Pancreas (tissue), 10 donors: Measurements from ENCODE around the gene DPH5. TPM values are rescaled to one million over a fixed set of nuclear protein-coding genes. Genes with fewer than 3 reads are reported as not detected.
"Not testable (repeated sequence)": the region's sequence is repeated elsewhere in the genome, so short reads cannot be mapped to it uniquely, and the experiment has no call there.

Experiments used
- ATAC-seq, 4 donors: fragments of 200-7000 bp; cut with Tn5 transposase; one replicate each; pipeline versions ENCODE4 v1.8.0 to v1.9.1; 2020; ENCODE audit warnings: mild to moderate bottlenecking in 4 of 4, moderate library complexity in 4 of 4
- DNase-seq, 6 donors: peaks; one replicate each; pipeline ENCODE4 v3.0.0-alpha.2; 2020
- FAIRE-seq: peaks from 2 replicates; lab custom pipeline; 2012; peaks lifted over from hg19 to GRCh38; lab: Jason Lieb, UNC
- H3K27ac ChIP-seq, 4 donors: fragments of 200-600 bp; sonication (generic); 1 replicate in 3 of 4; 2 replicates in 1 of 4; pipeline versions ENCODE4 v1.5.0 to v1.8.0; 2020
- H3K27me3 ChIP-seq, 4 donors: fragments of 200-600 bp; one replicate each; pipeline ENCODE4 v1.8.0; 2021
- H3K36me3 ChIP-seq, 3 donors: fragments of 200-600 bp; sonication (generic) in 1 of 3; one replicate each; pipeline versions ENCODE4 v1.5.0 to v1.8.0; 2020 to 2021
- H3K4me1 ChIP-seq, 3 donors: fragments of 200-600 bp; one replicate each; pipeline ENCODE4 v1.8.0; 2021
- H3K4me3 ChIP-seq, 4 donors: fragments of 200-600 bp; sonication (generic) in 2 of 4; one replicate each; pipeline versions ENCODE4 v1.5.0 to v1.8.0; 2020 to 2021
- H3K9me3 ChIP-seq, 4 donors: fragments of 200-600 bp; one replicate each; pipeline ENCODE4 v1.8.0; 2021
- CTCF ChIP-seq, 4 donors: fragments of 200-600 bp; sonication (generic) in 3 of 4; IDR thresholded peaks; one replicate each; pipeline versions ENCODE4 v1.5.0 to v1.8.0; 2021; ENCODE audit warnings: antibody characterized with exemption in 4 of 4
- WGBS, 2 donors: extraction: QIAGEN DNeasy Blood & Tissue Kit; methylation state at CpG; one replicate each; pipeline ENCODE4 v1.1.7; 2013; 5-methylcytosine and 5-hydroxymethylcytosine counted together
- intact Hi-C, 3 donors: fragments of 100-400 bp; cut with DNase I; formaldehyde crosslinking; loops; one replicate each; pipeline versions ENCODE4 v1.11.1 to v1.14.2; 2022
- polyA plus RNA-seq, 2 donors: library from polyadenylated mRNA; stranded (reverse); fragments of 200-250 nt; gene quantifications; one replicate each; pipeline ENCODE4 v1.2.3, GENCODE V29; 2013
- total RNA-seq, 6 donors: library from RNA; stranded (reverse); fragmentation: NEBNext Ultra II Directional in 4 of 6; extraction: Animal tissue kit (Norgen Biotek cat#: 25700) in 4 of 6; gene quantifications; one replicate each; pipeline versions ENCODE4 v1.2.1 to v1.2.4, GENCODE V29; 2021 to 2023
- donor health status: healthy with polysubstance abuse.
- donor health status: DM: no; HTN: no; CAD: no; lungs with moderate emphysema.
- donor health status: DM: no; HTN: no; CAD: no.
- donor health status: control.
- donor health status: control.
- donor health status: Bipolar disorder and iron deficiency.
- donor health status: DM: yes; HTN: yes; CAD: no.
- donor health status: DM: no; HTN: no; CAD: no.
- donor health status: DM: no; HTN: no; CAD: no.
- donor health status: DM: yes; HTN: yes; CAD: no.

Gene DPH5
- total and polyA plus RNA-seq, 8 donors: 17.5 to 29.5 (median 24.4) TPM

GRCh38 chr1:100955322-100955721 is 70.3 kb downstream of the DPH5 start:
- DNase-seq (no peak), ATAC-seq (peak in 1 of 4 donors; percentile 21), FAIRE-seq (peak; percentile 23)
- 62 to 76% methylated on average over 1 of the region's 1 CpG for WGBS, 2 donors
- TF ChIP-seq CTCF (IDR thresholded peaks at IDR 0.05): no peak
- Histone ChIP-seq H3K36me3 (peaks cover 0 to 3% (median 0%) of the 10 kb centered on the region in 3 donors), H3K27me3 (no peaks in the 10 kb centered on the region), H3K4me1 (peaks cover 0 to 6% (median 0%) of the 10 kb centered on the region in 3 donors), H3K4me3 (no peak overlapping the region), H3K9me3 (no peaks in the 10 kb centered on the region), H3K27ac (no peak overlapping the region)
- intact Hi-C loops: no loop called here

DNA sequence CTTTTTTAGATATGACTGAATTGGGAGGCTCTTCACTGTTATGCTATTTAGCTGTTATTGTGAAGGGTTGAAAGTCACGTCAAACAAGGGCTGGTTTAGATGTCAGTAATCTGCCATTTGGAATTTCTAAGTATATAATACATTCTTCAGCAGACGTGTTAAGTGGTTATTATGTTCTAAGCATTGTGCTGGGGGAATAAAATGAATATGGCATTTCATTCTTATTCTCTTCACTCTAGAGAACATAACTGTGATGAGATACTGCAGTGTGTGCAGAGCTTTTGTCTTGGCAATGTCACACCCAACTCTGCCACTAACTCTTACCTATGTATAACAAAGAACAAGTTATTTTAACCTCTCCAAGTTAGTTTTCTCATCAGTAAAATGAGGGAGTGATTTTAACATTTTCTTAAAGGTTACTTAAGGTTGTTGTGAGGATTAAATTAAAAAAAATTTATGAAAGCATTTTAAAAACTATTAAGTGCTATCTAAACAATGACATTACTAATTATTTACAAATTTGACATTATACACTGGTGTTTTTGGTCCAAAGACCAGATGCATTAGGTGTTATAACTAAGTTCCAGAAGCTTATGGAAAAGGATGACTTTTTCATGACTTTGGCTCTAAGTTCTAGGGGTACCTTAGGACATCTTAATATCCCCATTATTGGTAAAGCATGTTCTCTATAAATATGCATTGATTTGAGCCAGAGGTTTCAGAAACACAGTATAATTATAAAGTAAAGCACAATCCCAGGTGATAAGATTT is 71.4 kb downstream of the DPH5 start:
- intact Hi-C loops: no loop called here
- Histone ChIP-seq H3K27ac (no peak overlapping the region), H3K27me3 (no peaks in the 10 kb centered on the region), H3K9me3 (no peaks in the 10 kb centered on the region), H3K4me1 (peaks cover 0 to 6% (median 0%) of the 10 kb centered on the region in 3 donors), H3K36me3 (peaks cover 0 to 3% (median 0%) of the 10 kb centered on the region in 3 donors), H3K4me3 (no peak overlapping the region)
- no peak for TF ChIP-seq CTCF (IDR thresholded peaks at IDR 0.05)
- 84 to 95% methylated on average over 2 of the region's 2 CpGs for WGBS, 2 donors
- ATAC-seq (no peak), DNase-seq (no peak), FAIRE-seq (no peak)

DNA sequence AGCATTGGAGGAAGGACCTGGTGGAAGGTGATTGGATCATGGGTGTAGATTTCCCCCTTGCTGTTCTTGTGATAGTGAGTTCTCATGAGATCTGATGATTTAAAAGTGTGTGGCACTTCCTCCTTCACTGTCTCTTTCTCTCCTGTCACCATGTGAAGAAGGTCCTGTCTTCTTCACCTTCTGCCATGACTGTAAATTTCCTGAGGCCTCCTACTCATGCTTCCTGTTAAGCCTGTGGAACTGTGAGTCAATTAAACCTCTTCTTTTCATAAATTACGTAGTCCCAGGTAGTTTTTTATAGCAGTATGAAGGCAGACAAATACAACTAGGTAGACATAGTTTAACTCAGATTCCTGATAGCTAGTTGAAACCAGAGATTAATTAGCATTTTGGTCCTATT is 72.6 kb downstream of the DPH5 start:
- FAIRE-seq, intact Hi-C loops: not testable (repeated sequence)
- WGBS, 2 donors: 89 to 91% methylated on average over 1 of the region's 1 CpG

GRCh38 chr1:100952104-100952745 is 73.4 kb downstream of the DPH5 start:
- intact Hi-C loops: no loop called here
- DNase-seq (no peak), FAIRE-seq (no peak), ATAC-seq (no peak)
- Histone ChIP-seq H3K27me3 (no peaks in the 10 kb centered on the region), H3K4me3 (no peak overlapping the region), H3K27ac (no peak overlapping the region), H3K36me3 (peaks cover 0 to 3% (median 0%) of the 10 kb centered on the region in 3 donors), H3K9me3 (no peaks in the 10 kb centered on the region), H3K4me1 (peaks cover 0 to 6% (median 0%) of the 10 kb centered on the region in 3 donors)
- 93 to 95% methylated on average over 4 of the region's 4 CpGs for WGBS, 2 donors
- TF ChIP-seq CTCF (IDR thresholded peaks at IDR 0.05): no peak

More for the DNA sequence above, 72.6 kb downstream of the DPH5 start:
- not testable (repeated sequence) for H3K27ac ChIP-seq, H3K9me3 ChIP-seq, DNase-seq, H3K4me3 ChIP-seq, H3K36me3 ChIP-seq, H3K27me3 ChIP-seq, H3K4me1 ChIP-seq, ATAC-seq

- Histone ChIP-seq H3K27ac (no peak overlapping the region), H3K36me3 (peaks cover 0 to 3% (median 0%) of the 10 kb centered on the region in 3 donors), H3K4me3 (no peak overlapping the region), H3K27me3 (no peaks in the 10 kb centered on the region), H3K9me3 (no peaks in the 10 kb centered on the region), H3K4me1 (peaks cover 0 to 6% (median 0%) of the 10 kb centered on the region in 3 donors)
- WGBS, 2 donors: 65 to 67% methylated on average over 4 of the region's 4 CpGs
- ATAC-seq (no peak), FAIRE-seq (no peak), DNase-seq (no peak)
- no peak for TF ChIP-seq CTCF (IDR thresholded peaks at IDR 0.05)
- intact Hi-C loops: no loop called here
Measured at GRCh38 chr1:100950781-100951180, 74.8 kb downstream of the DPH5 start.
